HepG2 (cell line): ENCODE results near the gene CRYAB. TPM values are rescaled to one million over a fixed set of nuclear protein-coding genes. Genes with fewer than 3 reads are reported as not detected.

Experiments used
- ISL2 ChIP-seq: sonication (generic); formaldehyde crosslinking; IDR thresholded peaks from 2 replicates; pipeline ENCODE4 v1.5.0; 2020; ENCODE audit warnings: missing genetic modification reagents
- NR1H2 ChIP-seq: sonication (generic); formaldehyde crosslinking; IDR thresholded peaks from 2 replicates; pipeline ENCODE4 v1.8.1; 2022; ENCODE audit warnings: low read depth, missing genetic modification reagents, borderline replicate concordance
- PHF8 ChIP-seq: sonication (generic); formaldehyde crosslinking; IDR thresholded peaks from 2 replicates; pipeline ENCODE4 v1.5.0; 2020; ENCODE audit warnings: missing genetic modification reagents
- TOE1 ChIP-seq: sonication (generic); formaldehyde crosslinking; IDR thresholded peaks from 2 replicates; pipeline ENCODE4 v1.4.0; 2020; ENCODE audit warnings: mild to moderate bottlenecking, missing genetic modification reagents
- YEATS4 ChIP-seq: sonication (generic); formaldehyde crosslinking; IDR thresholded peaks from 2 replicates; pipeline ENCODE4 v1.4.0; 2020; ENCODE audit warnings: missing genetic modification reagents, borderline replicate concordance
- ZFAT ChIP-seq: sonication (generic); formaldehyde crosslinking; conservative IDR thresholded peaks from 2 replicates; pipeline ENCODE4 v1.8.1; 2023; ENCODE audit warnings: missing genetic modification reagents, inconsistent platforms
- ZNF235 ChIP-seq: sonication (generic); formaldehyde crosslinking; IDR thresholded peaks from 2 replicates; pipeline ENCODE4 v1.8.1; 2023; ENCODE audit warnings: mild to moderate bottlenecking, missing genetic modification reagents, borderline replicate concordance
- ZNF746 ChIP-seq: sonication (generic); formaldehyde crosslinking; IDR thresholded peaks from 2 replicates; pipeline ENCODE4 v1.8.0; 2022; ENCODE audit warnings: mild to moderate bottlenecking, missing genetic modification reagents
- polyA plus RNA-seq, 8 experiments: library from polyadenylated mRNA; depleted of rRNA in 3 of 8; stranded (reverse) in 7 of 8; unstranded in 1 of 8; fragments of >200 nt; fragmentation: Illumina TruSeq in 4 of 8; extraction: Trizol in 4 of 8; gene quantifications; 2 replicates each; pipeline versions ENCODE4 v1.2.1 to v1.2.3, GENCODE V29; 2011 to 2016; ENCODE audit warnings: low read depth in 4 of 8, missing spikeins in 1 of 8, mixed read lengths in 1 of 8; ENCODE audit not compliant: insufficient read depth in 1 of 8
- total RNA-seq, 5 experiments: library from RNA; depleted of rRNA; stranded (reverse); fragments of >200 nt; fragmentation: Illumina TruSeq; extraction: Trizol; gene quantifications; 2 replicates each; pipeline ENCODE4 v1.2.3, GENCODE V29; 2016; ENCODE audit warnings: low read depth in 1 of 5
- TF ChIP-seq, protein P1 (sequence below): IDR thresholded peaks from 2 replicates; pipeline ENCODE4 v1.6.1; 2016; ENCODE audit warnings: low read depth, missing genetic modification reagents, missing compliant biosample characterization
- TF ChIP-seq, protein P2 (sequence below): sonication (generic); formaldehyde crosslinking; IDR thresholded peaks from 2 replicates; pipeline ENCODE4 v1.5.1; 2020; ENCODE audit warnings: mild to moderate bottlenecking, missing genetic modification reagents, moderate library complexity
- TF ChIP-seq, protein P3 (sequence below): sonication (generic); formaldehyde crosslinking; IDR thresholded peaks from 2 replicates; pipeline ENCODE4 v1.4.0; 2020; ENCODE audit warnings: missing genetic modification reagents
- TF ChIP-seq, protein P4 (sequence below): sonication (generic); formaldehyde crosslinking; IDR thresholded peaks from 2 replicates; pipeline ENCODE4 v1.4.0; 2020; ENCODE audit warnings: mild to moderate bottlenecking, missing genetic modification reagents
- TF ChIP-seq, protein P5 (sequence below): sonication (generic); formaldehyde crosslinking; IDR thresholded peaks from 2 replicates; pipeline ENCODE4 v1.5.1; 2020; ENCODE audit warnings: mild to moderate bottlenecking, moderate library complexity, missing genetic modification reagents
- TF ChIP-seq, protein P6 (sequence below): sonication (generic); formaldehyde crosslinking; IDR thresholded peaks from 2 replicates; pipeline ENCODE4 v1.4.0; 2020; ENCODE audit warnings: missing genetic modification reagents, low read depth, mild to moderate bottlenecking, borderline replicate concordance
- TF ChIP-seq, protein P7 (sequence below), 2 experiments: fragments of 450-650 bp in 1 of 2; sonication (generic) in 1 of 2; formaldehyde crosslinking; IDR thresholded peaks; 2 replicates each; pipeline versions ENCODE4 v1.5.0 to v1.8.0; 2020 to 2022; ENCODE audit warnings: mild to moderate bottlenecking in 1 of 2, missing genetic modification reagents in 1 of 2

The CRYAB gene
- total and polyA plus RNA-seq, 2 of the 13 experiments (the other 11 are each of a cell fraction or from before 2014, with no cell fraction given), result 0.55 to 1.1 TPM

DNA sequence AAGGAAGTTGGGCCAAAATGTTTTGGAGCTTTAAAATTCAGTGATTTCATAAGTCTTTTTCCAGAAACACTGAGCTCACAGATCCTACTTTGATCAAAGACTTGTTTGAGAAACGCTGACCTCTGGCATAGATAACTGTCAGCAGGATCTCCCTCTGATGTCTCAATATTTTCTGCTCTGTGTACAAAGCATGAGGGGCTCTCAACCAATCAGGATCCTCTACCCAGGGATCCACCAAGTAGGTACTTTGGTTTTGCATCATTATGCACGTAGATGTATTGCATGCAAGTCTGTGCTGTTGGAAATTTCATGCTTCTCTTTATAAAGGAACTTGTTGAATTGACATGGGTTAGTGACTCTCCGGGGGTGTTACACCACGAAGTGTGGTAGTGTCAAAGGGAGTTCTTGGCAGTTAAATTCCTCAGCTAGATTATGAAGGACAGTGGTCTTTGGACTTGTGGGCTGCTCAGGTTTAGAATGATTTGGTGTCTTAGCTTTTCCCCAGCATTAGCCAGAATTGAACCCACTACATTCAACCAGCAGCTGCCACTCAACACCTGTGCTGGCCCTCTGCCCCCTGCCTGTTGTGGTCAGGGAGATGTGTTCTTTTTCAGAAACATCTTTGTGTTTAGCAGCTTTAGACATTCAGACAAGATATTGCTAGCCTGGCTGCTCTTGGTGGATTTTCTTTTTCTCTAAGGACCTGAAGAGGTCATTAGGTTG lies 23.9 kb upstream of the CRYAB start (continued):
- TF ChIP-seq, protein P1, sequence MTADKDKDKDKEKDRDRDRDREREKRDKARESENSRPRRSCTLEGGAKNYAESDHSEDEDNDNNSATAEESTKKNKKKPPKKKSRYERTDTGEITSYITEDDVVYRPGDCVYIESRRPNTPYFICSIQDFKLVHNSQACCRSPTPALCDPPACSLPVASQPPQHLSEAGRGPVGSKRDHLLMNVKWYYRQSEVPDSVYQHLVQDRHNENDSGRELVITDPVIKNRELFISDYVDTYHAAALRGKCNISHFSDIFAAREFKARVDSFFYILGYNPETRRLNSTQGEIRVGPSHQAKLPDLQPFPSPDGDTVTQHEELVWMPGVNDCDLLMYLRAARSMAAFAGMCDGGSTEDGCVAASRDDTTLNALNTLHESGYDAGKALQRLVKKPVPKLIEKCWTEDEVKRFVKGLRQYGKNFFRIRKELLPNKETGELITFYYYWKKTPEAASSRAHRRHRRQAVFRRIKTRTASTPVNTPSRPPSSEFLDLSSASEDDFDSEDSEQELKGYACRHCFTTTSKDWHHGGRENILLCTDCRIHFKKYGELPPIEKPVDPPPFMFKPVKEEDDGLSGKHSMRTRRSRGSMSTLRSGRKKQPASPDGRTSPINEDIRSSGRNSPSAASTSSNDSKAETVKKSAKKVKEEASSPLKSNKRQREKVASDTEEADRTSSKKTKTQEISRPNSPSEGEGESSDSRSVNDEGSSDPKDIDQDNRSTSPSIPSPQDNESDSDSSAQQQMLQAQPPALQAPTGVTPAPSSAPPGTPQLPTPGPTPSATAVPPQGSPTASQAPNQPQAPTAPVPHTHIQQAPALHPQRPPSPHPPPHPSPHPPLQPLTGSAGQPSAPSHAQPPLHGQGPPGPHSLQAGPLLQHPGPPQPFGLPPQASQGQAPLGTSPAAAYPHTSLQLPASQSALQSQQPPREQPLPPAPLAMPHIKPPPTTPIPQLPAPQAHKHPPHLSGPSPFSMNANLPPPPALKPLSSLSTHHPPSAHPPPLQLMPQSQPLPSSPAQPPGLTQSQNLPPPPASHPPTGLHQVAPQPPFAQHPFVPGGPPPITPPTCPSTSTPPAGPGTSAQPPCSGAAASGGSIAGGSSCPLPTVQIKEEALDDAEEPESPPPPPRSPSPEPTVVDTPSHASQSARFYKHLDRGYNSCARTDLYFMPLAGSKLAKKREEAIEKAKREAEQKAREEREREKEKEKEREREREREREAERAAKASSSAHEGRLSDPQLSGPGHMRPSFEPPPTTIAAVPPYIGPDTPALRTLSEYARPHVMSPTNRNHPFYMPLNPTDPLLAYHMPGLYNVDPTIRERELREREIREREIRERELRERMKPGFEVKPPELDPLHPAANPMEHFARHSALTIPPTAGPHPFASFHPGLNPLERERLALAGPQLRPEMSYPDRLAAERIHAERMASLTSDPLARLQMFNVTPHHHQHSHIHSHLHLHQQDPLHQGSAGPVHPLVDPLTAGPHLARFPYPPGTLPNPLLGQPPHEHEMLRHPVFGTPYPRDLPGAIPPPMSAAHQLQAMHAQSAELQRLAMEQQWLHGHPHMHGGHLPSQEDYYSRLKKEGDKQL (CRISPR knock-in tag), result 0 out of 2 replicates have a peak, but pooled peaks have one; percentile 18
- TF ChIP-seq, protein P2, sequence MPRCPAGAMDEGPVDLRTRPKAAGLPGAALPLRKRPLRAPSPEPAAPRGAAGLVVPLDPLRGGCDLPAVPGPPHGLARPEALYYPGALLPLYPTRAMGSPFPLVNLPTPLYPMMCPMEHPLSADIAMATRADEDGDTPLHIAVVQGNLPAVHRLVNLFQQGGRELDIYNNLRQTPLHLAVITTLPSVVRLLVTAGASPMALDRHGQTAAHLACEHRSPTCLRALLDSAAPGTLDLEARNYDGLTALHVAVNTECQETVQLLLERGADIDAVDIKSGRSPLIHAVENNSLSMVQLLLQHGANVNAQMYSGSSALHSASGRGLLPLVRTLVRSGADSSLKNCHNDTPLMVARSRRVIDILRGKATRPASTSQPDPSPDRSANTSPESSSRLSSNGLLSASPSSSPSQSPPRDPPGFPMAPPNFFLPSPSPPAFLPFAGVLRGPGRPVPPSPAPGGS (CRISPR knock-in tag), result no peak
- TF ChIP-seq, protein P3, sequence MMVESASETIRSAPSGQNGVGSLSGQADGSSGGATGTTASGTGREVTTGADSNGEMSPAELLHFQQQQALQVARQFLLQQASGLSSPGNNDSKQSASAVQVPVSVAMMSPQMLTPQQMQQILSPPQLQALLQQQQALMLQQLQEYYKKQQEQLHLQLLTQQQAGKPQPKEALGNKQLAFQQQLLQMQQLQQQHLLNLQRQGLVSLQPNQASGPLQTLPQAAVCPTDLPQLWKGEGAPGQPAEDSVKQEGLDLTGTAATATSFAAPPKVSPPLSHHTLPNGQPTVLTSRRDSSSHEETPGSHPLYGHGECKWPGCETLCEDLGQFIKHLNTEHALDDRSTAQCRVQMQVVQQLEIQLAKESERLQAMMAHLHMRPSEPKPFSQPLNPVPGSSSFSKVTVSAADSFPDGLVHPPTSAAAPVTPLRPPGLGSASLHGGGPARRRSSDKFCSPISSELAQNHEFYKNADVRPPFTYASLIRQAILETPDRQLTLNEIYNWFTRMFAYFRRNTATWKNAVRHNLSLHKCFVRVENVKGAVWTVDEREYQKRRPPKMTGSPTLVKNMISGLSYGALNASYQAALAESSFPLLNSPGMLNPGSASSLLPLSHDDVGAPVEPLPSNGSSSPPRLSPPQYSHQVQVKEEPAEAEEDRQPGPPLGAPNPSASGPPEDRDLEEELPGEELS (CRISPR knock-in tag), result peak; percentile 35; the same call in 1 of the 2 replicates
- TF ChIP-seq ZFAT (CRISPR knock-in tag), result no peak
- no peak for TF ChIP-seq TOE1 (CRISPR knock-in tag)
- TF ChIP-seq ZNF235 (CRISPR knock-in tag), result no peak
- TF ChIP-seq, protein P4, sequence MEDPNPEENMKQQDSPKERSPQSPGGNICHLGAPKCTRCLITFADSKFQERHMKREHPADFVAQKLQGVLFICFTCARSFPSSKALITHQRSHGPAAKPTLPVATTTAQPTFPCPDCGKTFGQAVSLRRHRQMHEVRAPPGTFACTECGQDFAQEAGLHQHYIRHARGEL (CRISPR knock-in tag), result no peak
- TF ChIP-seq, protein P5, sequence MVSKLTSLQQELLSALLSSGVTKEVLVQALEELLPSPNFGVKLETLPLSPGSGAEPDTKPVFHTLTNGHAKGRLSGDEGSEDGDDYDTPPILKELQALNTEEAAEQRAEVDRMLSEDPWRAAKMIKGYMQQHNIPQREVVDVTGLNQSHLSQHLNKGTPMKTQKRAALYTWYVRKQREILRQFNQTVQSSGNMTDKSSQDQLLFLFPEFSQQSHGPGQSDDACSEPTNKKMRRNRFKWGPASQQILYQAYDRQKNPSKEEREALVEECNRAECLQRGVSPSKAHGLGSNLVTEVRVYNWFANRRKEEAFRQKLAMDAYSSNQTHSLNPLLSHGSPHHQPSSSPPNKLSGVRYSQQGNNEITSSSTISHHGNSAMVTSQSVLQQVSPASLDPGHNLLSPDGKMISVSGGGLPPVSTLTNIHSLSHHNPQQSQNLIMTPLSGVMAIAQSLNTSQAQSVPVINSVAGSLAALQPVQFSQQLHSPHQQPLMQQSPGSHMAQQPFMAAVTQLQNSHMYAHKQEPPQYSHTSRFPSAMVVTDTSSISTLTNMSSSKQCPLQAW (CRISPR knock-in tag), result 0 out of 2 replicates have a peak, but pooled peaks have one; percentile 47
- TF ChIP-seq ISL2, result peak; percentile 58
- TF ChIP-seq YEATS4 (CRISPR knock-in tag), result peak; percentile 46
- TF ChIP-seq, protein P6, sequence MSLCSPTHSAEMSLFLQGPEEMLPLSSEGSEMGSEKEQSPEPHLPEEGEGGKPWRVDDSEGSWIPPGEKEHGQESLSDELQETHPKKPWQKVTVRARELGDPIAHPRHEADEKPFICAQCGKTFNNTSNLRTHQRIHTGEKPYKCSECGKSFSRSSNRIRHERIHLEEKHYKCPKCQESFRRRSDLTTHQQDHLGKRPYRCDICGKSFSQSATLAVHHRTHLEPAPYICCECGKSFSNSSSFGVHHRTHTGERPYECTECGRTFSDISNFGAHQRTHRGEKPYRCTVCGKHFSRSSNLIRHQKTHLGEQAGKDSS, result no peak
- no peak for TF ChIP-seq NR1H2
- TF ChIP-seq, protein P7, sequence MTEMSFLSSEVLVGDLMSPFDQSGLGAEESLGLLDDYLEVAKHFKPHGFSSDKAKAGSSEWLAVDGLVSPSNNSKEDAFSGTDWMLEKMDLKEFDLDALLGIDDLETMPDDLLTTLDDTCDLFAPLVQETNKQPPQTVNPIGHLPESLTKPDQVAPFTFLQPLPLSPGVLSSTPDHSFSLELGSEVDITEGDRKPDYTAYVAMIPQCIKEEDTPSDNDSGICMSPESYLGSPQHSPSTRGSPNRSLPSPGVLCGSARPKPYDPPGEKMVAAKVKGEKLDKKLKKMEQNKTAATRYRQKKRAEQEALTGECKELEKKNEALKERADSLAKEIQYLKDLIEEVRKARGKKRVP (CRISPR knock-in tag; IDR thresholded peaks at IDR 0.05), result peak in 1 of 2 experiments; percentile 63; a peak in 2 of 4 replicates
- 0 out of 2 replicates have a peak, but pooled peaks have one; percentile 46 for TF ChIP-seq ZNF746
- no peak for TF ChIP-seq PHF8 (CRISPR knock-in tag)
